SK-N-SH (cell line): Measurements from ENCODE around the gene KCNJ11. TPM values are rescaled to one million over a fixed set of nuclear protein-coding genes. Genes with fewer than 3 reads are reported as not detected.

ENCODE experiments used
- CTCF ChIA-PET: fragments of 300-600, 350-600 bp; formaldehyde crosslinking; extraction: SDS; loops from one replicate; lab custom pipeline; 2021; lab: Yijun Ruan, JAX
- POLR2A ChIA-PET: fragments of 350-600 bp; sonication (Branson Sonifier 250); formaldehyde crosslinking; extraction: SDS; loops from one replicate; lab custom pipeline; 2020; ENCODE audit warnings: antibody characterized with exemption, inconsistent platforms; lab: Yijun Ruan, JAX
- DNase-seq: peaks from one replicate; pipeline ENCODE4 v3.0.0; 2012
- H2AFZ ChIP-seq: fragments of 200-600 bp; sonication (generic); 2 replicates; pipeline ENCODE4 v1.8.1; 2016; ENCODE audit warnings: antibody characterized with exemption, mild to moderate bottlenecking, low read depth
- H3F3A ChIP-seq: fragments of 200-600 bp; sonication (generic); replicated peaks from 2 replicates; pipeline ENCODE3; 2016; ENCODE audit warnings: antibody characterized with exemption, mild to moderate bottlenecking; ENCODE audit not compliant: insufficient read depth
- H3K27ac ChIP-seq, 2 experiments: fragments of 200-500 bp in 1 of 2; fragments of 200-600 bp in 1 of 2; sonication (Bioruptor generic) in 1 of 2; sonication (generic), shearing (Covaris generic) in 1 of 2; 2 replicates each; pipeline versions ENCODE4 v1.5.1 to v1.6.1; 2014 to 2016; ENCODE audit warnings: low read depth in 2 of 2, inconsistent platforms in 1 of 2, low read length in 1 of 2, mild to moderate bottlenecking in 1 of 2, mixed read lengths in 1 of 2
- H3K27me3 ChIP-seq: fragments of 200-600 bp; sonication (generic), shearing (Covaris generic); 2 replicates; pipeline ENCODE4 v1.6.1; 2016; ENCODE audit warnings: mixed run types; ENCODE audit not compliant: insufficient read depth
- H3K36me3 ChIP-seq, 2 experiments: fragments of 200-500 bp in 1 of 2; fragments of 200-600 bp in 1 of 2; sonication (Bioruptor generic) in 1 of 2; sonication (generic) in 1 of 2; replicated peaks in 1 of 2; 2 replicates each; pipeline versions ENCODE3 to v1.5.1; 2014 to 2016; ENCODE audit warnings: low read length in 1 of 2, mild to moderate bottlenecking in 1 of 2; ENCODE audit not compliant: insufficient read depth in 2 of 2, control insufficient read depth in 1 of 2
- H3K4me1 ChIP-seq, 2 experiments: fragments of 200-500 bp in 1 of 2; fragments of 200-600 bp in 1 of 2; sonication (Bioruptor generic) in 1 of 2; sonication (generic), shearing (Covaris generic) in 1 of 2; 2 replicates each; pipeline versions ENCODE4 v1.5.1 to v1.6.1; 2014 to 2016; ENCODE audit warnings: low read depth in 1 of 2, low read length in 1 of 2, mixed run types in 1 of 2; ENCODE audit not compliant: insufficient read depth in 2 of 2, control insufficient read depth in 1 of 2
- H3K4me2 ChIP-seq: fragments of 200-600 bp; sonication (generic), shearing (Covaris generic); 2 replicates; pipeline ENCODE4 v1.6.1; 2017; ENCODE audit warnings: mixed run types
- H3K4me3 ChIP-seq, 2 experiments: fragments of 200-500 bp in 1 of 2; fragments of 200-600 bp in 1 of 2; sonication (Bioruptor generic) in 1 of 2; sonication (generic), shearing (Covaris generic) in 1 of 2; 2 replicates each; pipeline versions ENCODE4 v1.5.1 to v1.8.1; 2014 to 2016; ENCODE audit warnings: low read depth in 2 of 2, inconsistent platforms in 1 of 2, low read length in 1 of 2, mild to moderate bottlenecking in 1 of 2, mixed read lengths in 1 of 2, moderate library complexity in 1 of 2
- H3K79me2 ChIP-seq: fragments of 200-600 bp; sonication (generic); 2 replicates; pipeline ENCODE4 v1.8.1; 2017; ENCODE audit warnings: mild to moderate bottlenecking; ENCODE audit not compliant: insufficient read depth
- H3K9ac ChIP-seq: fragments of 200-600 bp; sonication (generic); 2 replicates; pipeline ENCODE4 v1.6.1; 2017; ENCODE audit warnings: mixed run types
- H3K9me2 ChIP-seq: fragments of 200-600 bp; sonication (generic); 2 replicates; pipeline ENCODE4 v1.6.1; 2017; ENCODE audit warnings: mixed run types
- H3K9me3 ChIP-seq: fragments of 200-600 bp; sonication (generic); 2 replicates; pipeline ENCODE4 v1.6.1; 2017; ENCODE audit warnings: mixed run types, mild to moderate bottlenecking, moderate library complexity
- H4K20me1 ChIP-seq: fragments of 200-600 bp; sonication (generic); 2 replicates; pipeline ENCODE4 v1.6.1; 2017; ENCODE audit warnings: mild to moderate bottlenecking, mixed run types; ENCODE audit not compliant: insufficient read depth
- CHD2 ChIP-seq: fragments of 150-350 bp; IDR thresholded peaks from 2 replicates; pipeline ENCODE4 v1.6.1; 2018; ENCODE audit warnings: low read length; ENCODE audit not compliant: partially characterized antibody
- CTCF ChIP-seq: fragments of 200-600 bp; sonication (generic); IDR thresholded peaks from 2 replicates; pipeline ENCODE4 v1.6.1; 2017; ENCODE audit warnings: antibody characterized with exemption, mild to moderate bottlenecking, moderate library complexity
- ELF1 ChIP-seq: IDR thresholded peaks from 2 replicates; pipeline ENCODE4 v1.4.0; 2012
- EP300 ChIP-seq, 2 experiments: IDR thresholded peaks; 2 replicates each; pipeline versions ENCODE4 v1.4.0 to v1.6.1; 2012; ENCODE audit warnings: borderline replicate concordance in 1 of 2, low read depth in 1 of 2, low read length in 1 of 2
- FOXJ3 ChIP-seq: sonication (generic); formaldehyde crosslinking; IDR thresholded peaks from 2 replicates; pipeline ENCODE4 v1.5.1; 2020; ENCODE audit warnings: mild to moderate bottlenecking, missing genetic modification reagents
- MAX ChIP-seq: IDR thresholded peaks from 2 replicates; pipeline ENCODE4 v1.4.0; 2012; ENCODE audit warnings: low read depth
- MXI1 ChIP-seq: IDR thresholded peaks from 2 replicates; pipeline ENCODE4 v1.6.1; 2012; ENCODE audit warnings: mild to moderate bottlenecking, low read depth, low read length, improper control_type of control experiment
- POLR2AphosphoS5 ChIP-seq: IDR thresholded peaks from 2 replicates; pipeline ENCODE4 v1.6.1; 2012; ENCODE audit warnings: low read depth, low read length
- RCOR1 ChIP-seq: fragments of 150-350 bp; IDR thresholded peaks from 2 replicates; pipeline ENCODE4 v1.6.1; 2017; ENCODE audit warnings: antibody characterized with exemption, low read length
- REST ChIP-seq: IDR thresholded peaks from 2 replicates; pipeline ENCODE4 v1.6.1; 2012; ENCODE audit warnings: mild to moderate bottlenecking, low read depth, low read length, moderate library complexity
- RXRA ChIP-seq: IDR thresholded peaks from 2 replicates; pipeline ENCODE4 v1.4.0; 2012; ENCODE audit warnings: low read depth, mild to moderate bottlenecking, borderline replicate concordance
- TAF1 ChIP-seq: IDR thresholded peaks from 2 replicates; pipeline ENCODE4 v1.6.1; 2012; ENCODE audit warnings: low read depth, mild to moderate bottlenecking, low read length, moderate library complexity, borderline replicate concordance
- TEAD4 ChIP-seq: IDR thresholded peaks from 2 replicates; pipeline ENCODE4 v1.4.0; 2012; ENCODE audit warnings: mild to moderate bottlenecking, borderline replicate concordance; ENCODE audit not compliant: insufficient read depth
- YY1 ChIP-seq: IDR thresholded peaks from 2 replicates; pipeline ENCODE4 v1.4.0; 2012; ENCODE audit warnings: low read depth, mild to moderate bottlenecking
- ZBTB33 ChIP-seq: IDR thresholded peaks from 2 replicates; pipeline ENCODE4 v1.4.0; 2012; ENCODE audit warnings: low read depth, borderline replicate concordance
- WGBS: methylation state at CpG from one replicate; pipeline ENCODE4 v1.1.6; 2017; ENCODE audit warnings: low lambda C conversion rate; 5-methylcytosine and 5-hydroxymethylcytosine counted together
- polyA plus RNA-seq, 3 experiments: library from polyadenylated mRNA; depleted of rRNA; stranded (reverse); fragments of >200 nt; gene quantifications; 2 replicates each; pipeline ENCODE4 v1.2.3, GENCODE V29; 2012
- TF ChIP-seq, protein P1 (sequence below): fragments of 150-350 bp; IDR thresholded peaks from 2 replicates; pipeline ENCODE4 v1.6.1; 2017; ENCODE audit warnings: antibody characterized with exemption, low read length, low read depth, borderline replicate concordance

Gene KCNJ11
- polyA plus RNA-seq, 1 of the 3 experiments (the other 2 are of a cell fraction) = 0.23 TPM

GRCh38 chr11:17387254-17387653 is 1.2 kb downstream of the KCNJ11 start (continued):
- no peak for TF ChIP-seq FOXJ3 (CRISPR knock-in tag)
- TF ChIP-seq CTCF = no peak
- TF ChIP-seq POLR2AphosphoS5 = no peak
- no peak for TF ChIP-seq MAX

GRCh38 chr11:17386331-17387084 is 2.0 kb downstream of the KCNJ11 start:
- H3K4me3 ChIP-seq = no peak overlapping the region
- peak; percentile 74 for DNase-seq
- ChIA-PET CTCF (interaction anchor here (0.5 to 18.5 kb wide), 12 partner anchors 12 to 127 kb away, joined by 3 to 1101 read pairs (median 3); no protein-coding TSS in a partner anchor), POLR2A (no interaction called here)
- no peaks in the 10 kb centered on the region for H4K20me1 ChIP-seq
- WGBS = 83% methylated on average over 11 of the region's 23 CpGs
- H2AFZ ChIP-seq = no peak overlapping the region
- no peaks in the 10 kb centered on the region for H3K9me2 ChIP-seq
- no peak overlapping the region for H3K27ac ChIP-seq
- no peaks in the 10 kb centered on the region for H3K36me3 ChIP-seq
- peaks cover 0 to 4% of the 10 kb centered on the region in 2 experiments; a peak in 1 of 4 replicates for H3K4me1 ChIP-seq
- peaks cover 8% of the 10 kb centered on the region; the same call in 1 of the 2 replicates for H3K27me3 ChIP-seq
- no peaks in the 10 kb centered on the region for H3K79me2 ChIP-seq
- no peaks in the 10 kb centered on the region for H3K9me3 ChIP-seq
- H3K4me2 ChIP-seq = no peak overlapping the region
- H3F3A ChIP-seq = no peaks in the 10 kb centered on the region
- no peak overlapping the region for H3K9ac ChIP-seq
- TF ChIP-seq CTCF (peak; percentile 52), CHD2 (no peak), TAF1 (no peak), ZBTB33 (no peak), YY1 (no peak), RCOR1 (no peak), RXRA (no peak), EP300 (IDR thresholded peaks at IDR 0.05; ENCODE audit: borderline replicate concordance in 1 of 2, low read depth in 1 of 2, low read length in 1 of 2) (no peak), TEAD4 (no peak), ELF1 (no peak), MXI1 (no peak), REST (no peak), MAX (no peak)
- TF ChIP-seq, protein P1, sequence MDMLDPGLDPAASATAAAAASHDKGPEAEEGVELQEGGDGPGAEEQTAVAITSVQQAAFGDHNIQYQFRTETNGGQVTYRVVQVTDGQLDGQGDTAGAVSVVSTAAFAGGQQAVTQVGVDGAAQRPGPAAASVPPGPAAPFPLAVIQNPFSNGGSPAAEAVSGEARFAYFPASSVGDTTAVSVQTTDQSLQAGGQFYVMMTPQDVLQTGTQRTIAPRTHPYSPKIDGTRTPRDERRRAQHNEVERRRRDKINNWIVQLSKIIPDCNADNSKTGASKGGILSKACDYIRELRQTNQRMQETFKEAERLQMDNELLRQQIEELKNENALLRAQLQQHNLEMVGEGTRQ = no peak
